Measurements from ENCODE around the gene CHCHD4.

Gene CHCHD4

DNA sequence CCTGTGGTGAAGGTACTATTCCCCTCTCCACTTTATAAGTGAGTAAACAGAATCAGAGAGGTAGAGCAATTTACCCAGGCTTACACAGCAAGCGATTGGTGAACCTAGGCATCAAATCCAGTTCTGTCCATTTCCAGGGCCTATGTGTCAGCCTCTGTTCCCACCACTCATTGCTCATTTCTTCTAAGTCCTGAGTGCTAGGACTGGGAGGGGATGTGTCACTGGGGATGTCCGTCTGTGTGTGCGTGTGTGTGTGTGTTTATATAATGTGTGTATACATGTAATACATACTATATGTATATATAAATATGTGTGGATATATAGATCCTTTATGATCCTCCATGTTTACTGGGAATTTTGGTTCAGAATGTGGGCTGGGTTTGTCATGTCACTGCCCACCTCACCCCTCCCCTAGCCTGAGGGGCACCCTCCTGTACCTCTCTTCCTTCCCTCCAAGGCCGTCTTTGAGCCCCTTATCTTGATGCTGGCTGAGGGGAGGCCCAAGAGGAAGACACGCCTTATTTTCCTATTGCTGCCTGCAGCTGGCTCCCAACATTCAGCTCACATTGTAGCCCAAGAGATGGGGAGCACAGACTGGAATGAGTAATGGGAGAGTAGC is 2.3 kb upstream of the CHCHD4 start (continued):
- no peak for TF ChIP-seq ZNF629 (tag by site-specific recombination; IDR thresholded peaks at IDR 0.05)
- no peak for TF ChIP-seq ZNF280D (tag by site-specific recombination; IDR thresholded peaks at IDR 0.05)
- TF ChIP-seq ZNF624 (tag by site-specific recombination; IDR thresholded peaks at IDR 0.05), result no peak
- TF ChIP-seq, protein P1, sequence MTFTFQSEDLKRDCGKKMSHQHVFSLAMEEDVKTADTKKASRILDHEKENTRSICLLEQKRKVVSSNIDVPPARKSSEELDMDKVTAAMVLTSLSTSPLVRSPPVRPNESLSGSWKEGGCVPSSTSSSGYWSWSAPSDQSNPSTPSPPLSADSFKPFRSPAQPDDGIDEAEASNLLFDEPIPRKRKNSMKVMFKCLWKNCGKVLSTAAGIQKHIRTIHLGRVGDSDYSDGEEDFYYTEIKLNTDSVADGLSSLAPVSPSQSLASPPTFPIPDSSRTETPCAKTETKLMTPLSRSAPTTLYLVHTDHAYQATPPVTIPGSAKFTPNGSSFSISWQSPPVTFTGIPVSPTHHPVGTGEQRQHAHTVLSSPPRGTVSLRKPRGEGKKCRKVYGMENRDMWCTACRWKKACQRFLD (tag by site-specific recombination; IDR thresholded peaks at IDR 0.05), result no peak

GRCh38 chr3:14126017-14126886 is 1.6 kb upstream of the CHCHD4 start:
- TF ChIP-seq ATF2 (tag by site-specific recombination; IDR thresholded peaks at IDR 0.05; ENCODE audit: low read depth) (no peak), ZNF248 (tag by site-specific recombination; IDR thresholded peaks at IDR 0.05) (no peak), ZFHX2 (tag by site-specific recombination; conservative IDR thresholded peaks at IDR 0.05) (peak; percentile 86), KLF16 (tag by site-specific recombination; IDR thresholded peaks at IDR 0.05) (peak; percentile 34; the same call in 1 of the 2 replicates), WT1 (tag by site-specific recombination; IDR thresholded peaks at IDR 0.05) (peak; percentile 2; the same call in 1 of the 2 replicates), EGR2 (tag by site-specific recombination; IDR thresholded peaks at IDR 0.05; ENCODE audit: low read depth) (peak; percentile 80), KLF1 (tag by site-specific recombination; IDR thresholded peaks at IDR 0.05) (peak; percentile 91)
- TF ChIP-seq, protein P2, sequence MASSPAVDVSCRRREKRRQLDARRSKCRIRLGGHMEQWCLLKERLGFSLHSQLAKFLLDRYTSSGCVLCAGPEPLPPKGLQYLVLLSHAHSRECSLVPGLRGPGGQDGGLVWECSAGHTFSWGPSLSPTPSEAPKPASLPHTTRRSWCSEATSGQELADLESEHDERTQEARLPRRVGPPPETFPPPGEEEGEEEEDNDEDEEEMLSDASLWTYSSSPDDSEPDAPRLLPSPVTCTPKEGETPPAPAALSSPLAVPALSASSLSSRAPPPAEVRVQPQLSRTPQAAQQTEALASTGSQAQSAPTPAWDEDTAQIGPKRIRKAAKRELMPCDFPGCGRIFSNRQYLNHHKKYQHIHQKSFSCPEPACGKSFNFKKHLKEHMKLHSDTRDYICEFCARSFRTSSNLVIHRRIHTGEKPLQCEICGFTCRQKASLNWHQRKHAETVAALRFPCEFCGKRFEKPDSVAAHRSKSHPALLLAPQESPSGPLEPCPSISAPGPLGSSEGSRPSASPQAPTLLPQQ (tag by site-specific recombination; IDR thresholded peaks at IDR 0.05), result peak; percentile 20; the same call in 1 of the 2 replicates
- TF ChIP-seq, protein P3, sequence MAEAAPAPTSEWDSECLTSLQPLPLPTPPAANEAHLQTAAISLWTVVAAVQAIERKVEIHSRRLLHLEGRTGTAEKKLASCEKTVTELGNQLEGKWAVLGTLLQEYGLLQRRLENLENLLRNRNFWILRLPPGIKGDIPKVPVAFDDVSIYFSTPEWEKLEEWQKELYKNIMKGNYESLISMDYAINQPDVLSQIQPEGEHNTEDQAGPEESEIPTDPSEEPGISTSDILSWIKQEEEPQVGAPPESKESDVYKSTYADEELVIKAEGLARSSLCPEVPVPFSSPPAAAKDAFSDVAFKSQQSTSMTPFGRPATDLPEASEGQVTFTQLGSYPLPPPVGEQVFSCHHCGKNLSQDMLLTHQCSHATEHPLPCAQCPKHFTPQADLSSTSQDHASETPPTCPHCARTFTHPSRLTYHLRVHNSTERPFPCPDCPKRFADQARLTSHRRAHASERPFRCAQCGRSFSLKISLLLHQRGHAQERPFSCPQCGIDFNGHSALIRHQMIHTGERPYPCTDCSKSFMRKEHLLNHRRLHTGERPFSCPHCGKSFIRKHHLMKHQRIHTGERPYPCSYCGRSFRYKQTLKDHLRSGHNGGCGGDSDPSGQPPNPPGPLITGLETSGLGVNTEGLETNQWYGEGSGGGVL (tag by site-specific recombination; IDR thresholded peaks at IDR 0.05), result peak; percentile 5; the same call in 1 of the 2 replicates
- Histone ChIP-seq H3K9me3 (ENCODE audit: control insufficient read depth, insufficient read depth, low read depth, low read length) (no peaks in the 10 kb centered on the region), H3K36me3 (ENCODE audit: control insufficient read depth in 2 of 2, insufficient read depth in 1 of 2, low read length in 2 of 2) (peaks cover 19 to 62% of the 10 kb centered on the region in 2 experiments), H3K4me3 (ENCODE audit: low read depth, low read length) (peak overlapping the region; percentile 63), H3K4me1 (ENCODE audit: control insufficient read depth, insufficient read depth, low read length) (peaks cover 4% of the 10 kb centered on the region), H3K27ac (ENCODE audit: extremely low read depth, low read depth, low read length) (peak overlapping the region; percentile 68)
- ChIA-PET CTCF (interaction anchor here (0.6 to 1.3 kb wide), 5 partner anchors 19 to 751 kb away, joined by 3 to 4 read pairs (median 3); no protein-coding TSS in a partner anchor), POLR2A (interaction anchor here (0.7 to 2.1 kb wide), 9 partner anchors 10 to 229 kb away, joined by 3 to 32 read pairs (median 8); partner anchors contain the start of genes LSM3 and XPC)

Data from HEK293 (cell line).